Coronary artery (tissue), 2 donors: Measurements from ENCODE around the gene CARS1.

Source experiments
- DNase-seq: peaks from one replicate; pipeline ENCODE4 v3.0.0-alpha.2; 2017; ENCODE audit warnings: low spot score
- H3K27ac ChIP-seq, 2 donors: fragments of 200-600 bp; sonication (generic); one replicate each; pipeline ENCODE4 v1.5.1; 2016 to 2019
- H3K4me3 ChIP-seq: fragments of 200-600 bp; sonication (generic); 2 replicates; pipeline ENCODE4 v1.5.1; 2016; ENCODE audit warnings: mild to moderate bottlenecking, moderate library complexity
- CTCF ChIP-seq: fragments of 200-600 bp; sonication (generic); IDR thresholded peaks from one replicate; pipeline ENCODE4 v1.5.1; 2019; ENCODE audit warnings: antibody characterized with exemption

CARS1 gene

GRCh38 chr11:3080733-3081385 lies 23.6 kb upstream of the CARS1 start:
- Histone ChIP-seq H3K4me3 (no peak overlapping the region), H3K27ac (no peak overlapping the region)
- no peak for TF ChIP-seq CTCF
- no peak for DNase-seq

GRCh38 chr11:3080104-3080503 lies 22.9 kb upstream of the CARS1 start:
- no peak overlapping the region for H3K4me3 ChIP-seq
- no peak for TF ChIP-seq CTCF
- DNase-seq: no peak
- no peak overlapping the region for H3K27ac ChIP-seq

- TF ChIP-seq CTCF: no peak
- Histone ChIP-seq H3K27ac (no peak overlapping the region), H3K4me3 (no peak overlapping the region)
- no peak for DNase-seq
Observed at GRCh38 chr11:3077846-3078440, 20.7 kb upstream of the CARS1 start.

GRCh38 chr11:3077189-3077836 lies 20.1 kb upstream of the CARS1 start:
- no peak for TF ChIP-seq CTCF
- DNase-seq: no peak
- no peak overlapping the region for H3K4me3 ChIP-seq
- H3K27ac ChIP-seq: no peak overlapping the region

- TF ChIP-seq CTCF: no peak
- no peak overlapping the region for H3K27ac ChIP-seq
- no peak for DNase-seq
- no peak overlapping the region for H3K4me3 ChIP-seq
Observed at GRCh38 chr11:3074912-3075589, 17.8 kb upstream of the CARS1 start.

GRCh38 chr11:3073029-3073435 lies 15.8 kb upstream of the CARS1 start:
- Histone ChIP-seq H3K4me3 (no peak overlapping the region), H3K27ac (peak overlapping the region in 1 of 2 donors; percentile 46)
- DNase-seq: no peak
- no peak for TF ChIP-seq CTCF
